DOHH2 (cell line): ENCODE data around the gene TOGARAM2.

ENCODE experiments used
- CTCF ChIP-seq: fragments of 200-600 bp; sonication (generic); IDR thresholded peaks from one replicate; pipeline ENCODE4 v1.5.1; 2014; ENCODE audit warnings: antibody characterized with exemption, mild to moderate bottlenecking, low read depth, low read length; ENCODE audit not compliant: poor library complexity, severe bottlenecking
- EZH2phosphoT487 ChIP-seq: fragments of 200-600 bp; sonication (generic); IDR thresholded peaks from 2 replicates; pipeline ENCODE4 v1.6.1; 2017; ENCODE audit warnings: borderline replicate concordance, mild to moderate bottlenecking, antibody characterized with exemption, low read length, moderate library complexity, mixed read lengths

DNA sequence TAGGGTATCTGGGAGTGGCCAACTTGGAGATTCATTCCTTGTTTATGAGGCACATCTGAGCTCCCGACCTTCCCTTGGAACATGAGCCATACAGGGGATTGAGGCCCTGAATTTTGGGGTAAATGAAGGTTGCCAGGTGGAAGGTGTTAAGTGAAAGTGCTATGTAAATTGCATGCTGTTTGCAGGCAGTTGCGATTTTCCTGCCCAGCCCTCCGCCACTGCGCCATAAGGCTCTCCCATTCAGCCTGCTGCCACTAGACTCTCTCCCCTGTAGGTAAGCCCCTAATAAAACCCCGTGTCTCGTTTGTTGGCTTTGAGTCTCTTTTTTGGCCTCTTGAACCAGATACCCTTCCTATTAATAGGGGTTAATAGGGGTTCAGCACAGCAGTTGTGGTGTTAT lies 59.5 kb downstream of the TOGARAM2 start:
- TF ChIP-seq CTCF (no peak), EZH2phosphoT487 (no peak)
